CD14-positive monocyte (primary cell): ENCODE results near the gene DNAJB5. TPM values are rescaled to one million over a fixed set of nuclear protein-coding genes. Genes with fewer than 3 reads are reported as not detected.

Experiments
- DNase-seq, 3 donors: peaks; one replicate each; pipeline ENCODE4 v3.0.0-alpha.2; 2011 to 2022
- H2AFZ ChIP-seq: 2 replicates; pipeline ENCODE4 v1.6.0; 2012; ENCODE audit warnings: mild to moderate bottlenecking, low read depth, low read length, inconsistent platforms; ENCODE audit not compliant: insufficient read depth, poor library complexity, severe bottlenecking
- H3K27ac ChIP-seq, 2 donors: 1 replicate in 1 of 2; 2 replicates in 1 of 2; pipeline ENCODE4 v1.5.1; 2012 to 2013; ENCODE audit warnings: low read length in 2 of 2, control low read depth in 1 of 2, inconsistent platforms in 1 of 2, low read depth in 1 of 2, mild to moderate bottlenecking in 1 of 2
- H3K27me3 ChIP-seq, 2 donors: one replicate each; pipeline versions ENCODE4 v1.6.0 to v1.6.1; 2011 to 2013; ENCODE audit warnings: low read length in 2 of 2; ENCODE audit not compliant: control insufficient read depth in 2 of 2, insufficient read depth in 2 of 2
- H3K36me3 ChIP-seq, 2 donors: replicated peaks in 1 of 2; 1 replicate in 1 of 2; 2 replicates in 1 of 2; pipeline versions ENCODE4 v1.5.1 to v1.6.1; 2012 to 2013; ENCODE audit warnings: low read length in 2 of 2, control low read depth in 1 of 2, inconsistent platforms in 1 of 2, mild to moderate bottlenecking in 1 of 2; ENCODE audit not compliant: insufficient read depth in 2 of 2, control insufficient read depth in 1 of 2
- H3K4me1 ChIP-seq, 2 donors: 1 replicate in 1 of 2; 2 replicates in 1 of 2; pipeline versions ENCODE4 v1.5.1 to v1.6.1; 2012 to 2013; ENCODE audit warnings: low read length in 2 of 2, control low read depth in 1 of 2, inconsistent platforms in 1 of 2, mild to moderate bottlenecking in 1 of 2, moderate library complexity in 1 of 2; ENCODE audit not compliant: insufficient read depth in 2 of 2, control insufficient read depth in 1 of 2
- H3K4me2 ChIP-seq: replicated peaks from 2 replicates; pipeline ENCODE3; 2012; ENCODE audit warnings: low read length, moderate library complexity, mild to moderate bottlenecking; ENCODE audit not compliant: poor library complexity, severe bottlenecking; ENCODE audit errors: extremely low read depth
- H3K4me3 ChIP-seq, 3 experiments: fragments of 200-600 bp in 1 of 3; sonication (generic) in 1 of 3; replicated peaks in 1 of 3; 1 replicate in 2 of 3; 2 replicates in 1 of 3; pipeline ENCODE4 v1.5.1; 2011 to 2013; ENCODE audit warnings: low read length in 3 of 3, mild to moderate bottlenecking in 3 of 3, control low read depth in 2 of 3, low read depth in 2 of 3, inconsistent platforms in 1 of 3, moderate library complexity in 1 of 3
- H3K79me2 ChIP-seq: 2 replicates; pipeline ENCODE4 v1.6.0; 2012; ENCODE audit warnings: mild to moderate bottlenecking, control low read depth, inconsistent platforms, low read length, moderate library complexity; ENCODE audit not compliant: insufficient read depth
- H3K9ac ChIP-seq: 2 replicates; pipeline ENCODE4 v1.6.0; 2017; ENCODE audit warnings: low read length, mild to moderate bottlenecking; ENCODE audit not compliant: insufficient read depth, poor library complexity, severe bottlenecking
- H3K9me3 ChIP-seq, 2 donors: replicated peaks in 1 of 2; 1 replicate in 1 of 2; 2 replicates in 1 of 2; pipeline versions ENCODE4 v1.5.1 to v1.6.1; 2012 to 2013; ENCODE audit warnings: low read length in 2 of 2, control low read depth in 1 of 2; ENCODE audit not compliant: control insufficient read depth in 1 of 2, insufficient read depth in 1 of 2
- H4K20me1 ChIP-seq: 2 replicates; pipeline ENCODE4 v1.6.0; 2012; ENCODE audit warnings: mild to moderate bottlenecking, low read length, control low read depth, moderate library complexity; ENCODE audit not compliant: insufficient read depth
- H3K27ac Mint-ChIP-seq, 7 donors: one replicate each; pipeline ENCODE4 v1.8.0; 2020; ENCODE audit warnings: mild to moderate bottlenecking in 7 of 7, mixed read lengths in 7 of 7, moderate library complexity in 6 of 7, inconsistent platforms in 2 of 7
- H3K27me3 Mint-ChIP-seq, 3 donors: one replicate each; pipeline ENCODE4 v1.8.0; 2021 to 2022; ENCODE audit warnings: low read depth in 3 of 3, mild to moderate bottlenecking in 3 of 3, mixed read lengths in 3 of 3, moderate library complexity in 3 of 3, inconsistent platforms in 1 of 3
- H3K36me3 Mint-ChIP-seq, 2 donors: one replicate each; pipeline ENCODE4 v1.8.0; 2020; ENCODE audit warnings: mixed read lengths in 2 of 2, inconsistent platforms in 1 of 2, mild to moderate bottlenecking in 1 of 2
- H3K4me1 Mint-ChIP-seq: one replicate; pipeline ENCODE4 v1.8.0; 2020; ENCODE audit warnings: mild to moderate bottlenecking, mixed read lengths
- H3K4me3 Mint-ChIP-seq, 2 donors: one replicate each; pipeline ENCODE4 v1.8.0; 2020; ENCODE audit warnings: mild to moderate bottlenecking in 2 of 2, mixed read lengths in 2 of 2, moderate library complexity in 1 of 2
- H3K9me3 Mint-ChIP-seq, 7 donors: one replicate each; pipeline ENCODE4 v1.8.0; 2020 to 2022; ENCODE audit warnings: mixed read lengths in 7 of 7, mild to moderate bottlenecking in 6 of 7, moderate library complexity in 6 of 7, inconsistent platforms in 2 of 7
- CTCF ChIP-seq: fragments of 200-600 bp; IDR thresholded peaks from one replicate; pipeline ENCODE4 v1.8.0; 2022; ENCODE audit warnings: antibody characterized with exemption, mild to moderate bottlenecking
- WGBS: methylation state at CpG from one replicate; pipeline ENCODE4 v1.1.5; 2013; ENCODE audit warnings: missing lambda C conversion rate; ENCODE audit not compliant: insufficient coverage; 5-methylcytosine and 5-hydroxymethylcytosine counted together
- intact Hi-C, 2 donors: fragments of 100-400 bp; cut with micrococcal nuclease; formaldehyde crosslinking; loops; one replicate each; pipeline versions ENCODE4 v1.15.0 to v1.15.1; 2023
- polyA plus RNA-seq, 3 donors: library from polyadenylated mRNA; depleted of rRNA in 1 of 3; unstranded in 2 of 3; stranded (reverse) in 1 of 3; fragments of 300-500 nt in 2 of 3; fragments of >200 nt in 1 of 3; fragmentation: Illumina TruSeq in 2 of 3; gene quantifications; 1 replicate in 2 of 3; 2 replicates in 1 of 3; pipeline ENCODE4 v1.2.3, GENCODE V29; 2012 to 2021

DNAJB5 gene
- polyA plus RNA-seq, 3 donors, result 0.66 to 1.9 (median 0.84) TPM

GRCh38 chr9:34971146-34971811, 18.3 kb upstream of the DNAJB5 start:
- intact Hi-C loops, result no loop called here
- peak overlapping the region in 1 of 2 donors; percentile 5 for H3K4me3 Mint-ChIP-seq
- peaks cover 3 to 4% of the 10 kb centered on the region in 2 donors for H3K27me3 ChIP-seq
- no peak overlapping the region for H3K9ac ChIP-seq
- peak overlapping the region in 1 of 7 donors; percentile 75 for H3K27ac Mint-ChIP-seq
- WGBS, result 95% methylated on average over 17 of the region's 21 CpGs
- H3K36me3 ChIP-seq, result no peaks in the 10 kb centered on the region
- no peak overlapping the region for H3K4me2 ChIP-seq
- peaks cover 0 to 3% (median 0%) of the 10 kb centered on the region in 7 donors for H3K9me3 Mint-ChIP-seq
- no peaks in the 10 kb centered on the region for H3K4me1 ChIP-seq
- no peak for DNase-seq
- H3K79me2 ChIP-seq, result no peaks in the 10 kb centered on the region
- H4K20me1 ChIP-seq, result no peaks in the 10 kb centered on the region
- no peaks in the 10 kb centered on the region for H3K9me3 ChIP-seq
- H3K4me1 Mint-ChIP-seq, result no peaks in the 10 kb centered on the region
- no peak overlapping the region for H3K27ac ChIP-seq
- no peaks in the 10 kb centered on the region for H3K36me3 Mint-ChIP-seq
- no peak overlapping the region for H2AFZ ChIP-seq
- peaks cover 21 to 24% (median 22%) of the 10 kb centered on the region in 3 donors for H3K27me3 Mint-ChIP-seq
- no peak overlapping the region for H3K4me3 ChIP-seq
- TF ChIP-seq CTCF, result no peak

- Histone ChIP-seq H3K27ac (no peak overlapping the region), H4K20me1 (no peaks in the 10 kb centered on the region), H3K9me3 (no peaks in the 10 kb centered on the region), H3K9ac (no peak overlapping the region), H3K79me2 (no peaks in the 10 kb centered on the region), H3K4me2 (no peak overlapping the region), H2AFZ (no peak overlapping the region), H3K27me3 (no peaks in the 10 kb centered on the region), H3K4me3 (no peak overlapping the region), H3K36me3 (no peaks in the 10 kb centered on the region), H3K4me1 (no peaks in the 10 kb centered on the region)
- Mint-ChIP-seq H3K4me1 (no peaks in the 10 kb centered on the region), H3K4me3 (no peak overlapping the region), H3K36me3 (no peaks in the 10 kb centered on the region), H3K27me3 (peaks cover 8 to 15% (median 12%) of the 10 kb centered on the region in 3 donors), H3K27ac (no peak overlapping the region), H3K9me3 (peaks cover 0 to 3% (median 0%) of the 10 kb centered on the region in 7 donors)
- DNase-seq, result no peak
- TF ChIP-seq CTCF, result no peak
- WGBS, result 95% methylated on average over 2 of the region's 2 CpGs
- intact Hi-C loops, result no loop called here
Observed at GRCh38 chr9:34974664-34975063, 14.9 kb upstream of the DNAJB5 start.
